Measurements from ENCODE around the gene ZDHHC12.

GRCh38 chr9:128701227-128701854, 22.6 kb downstream of the ZDHHC12 start:
- TF ChIP-seq GATAD2A (CRISPR knock-in tag; IDR thresholded peaks at IDR 0.05) (no peak), FOXK1 (CRISPR knock-in tag; IDR thresholded peaks at IDR 0.05; ENCODE audit: borderline replicate concordance, low read depth) (no peak), MED1 (CRISPR knock-in tag; IDR thresholded peaks at IDR 0.05) (no peak), REST (IDR thresholded peaks at IDR 0.05; ENCODE audit: borderline replicate concordance in 1 of 2, low read depth in 1 of 2, low read length in 2 of 2) (no peak), ZBTB39 (CRISPR knock-in tag; IDR thresholded peaks at IDR 0.05) (no peak), TCF7L2 (IDR thresholded peaks at IDR 0.05; ENCODE audit: low read depth, low read length) (no peak), TAF1 (CRISPR knock-in tag; IDR thresholded peaks at IDR 0.05) (no peak), ATAD3A (CRISPR knock-in tag; IDR thresholded peaks at IDR 0.05) (no peak), ZNF790 (CRISPR knock-in tag; IDR thresholded peaks at IDR 0.05; ENCODE audit: borderline replicate concordance) (no peak), CSRNP1 (CRISPR knock-in tag; IDR thresholded peaks at IDR 0.05) (no peak)

Measured in HepG2 (cell line).